NT2/D1 (cell line): ENCODE measurements around the gene NR0B2.
A peak's percentile ranks its signal among the peaks of the same experiment; 100 is the strongest.

Source experiments
- DNase-seq: peaks from one replicate; pipeline ENCODE4 v3.0.0-alpha.2; 2011; ENCODE audit warnings: low read depth, low spot score
- H3K27me3 ChIP-seq: 2 replicates; pipeline ENCODE4 v1.6.0; 2011; ENCODE audit warnings: mild to moderate bottlenecking; ENCODE audit not compliant: insufficient read length, insufficient read depth
- H3K36me3 ChIP-seq: 2 replicates; pipeline ENCODE4 v1.6.1; 2011; ENCODE audit warnings: mild to moderate bottlenecking, low read length, mixed read lengths; ENCODE audit not compliant: insufficient read depth, insufficient read length
- H3K4me1 ChIP-seq: 2 replicates; pipeline ENCODE4 v1.5.1; 2011; ENCODE audit not compliant: insufficient read depth, insufficient read length
- H3K4me3 ChIP-seq: 2 replicates; pipeline ENCODE4 v1.5.1; 2011; ENCODE audit warnings: low read depth; ENCODE audit not compliant: insufficient read length
- H3K9ac ChIP-seq: 2 replicates; pipeline ENCODE4 v1.6.0; 2011; ENCODE audit warnings: low read depth; ENCODE audit not compliant: insufficient read length
- H3K9me3 ChIP-seq: 2 replicates; pipeline ENCODE4 v1.5.1; 2011; ENCODE audit warnings: mild to moderate bottlenecking, low read length; ENCODE audit not compliant: insufficient read depth
- SUZ12 ChIP-seq: IDR thresholded peaks from 2 replicates; pipeline ENCODE4 v1.6.1; 2011; ENCODE audit not compliant: insufficient read length, insufficient read depth; ENCODE audit errors: extremely low read depth
- YY1 ChIP-seq: IDR thresholded peaks from 2 replicates; pipeline ENCODE4 v1.6.1; 2011; ENCODE audit not compliant: insufficient read length, insufficient read depth
- ZNF274 ChIP-seq: IDR thresholded peaks from 2 replicates; pipeline ENCODE4 v1.6.1; 2011; ENCODE audit warnings: mild to moderate bottlenecking, low read depth, low read length

The NR0B2 gene

DNA sequence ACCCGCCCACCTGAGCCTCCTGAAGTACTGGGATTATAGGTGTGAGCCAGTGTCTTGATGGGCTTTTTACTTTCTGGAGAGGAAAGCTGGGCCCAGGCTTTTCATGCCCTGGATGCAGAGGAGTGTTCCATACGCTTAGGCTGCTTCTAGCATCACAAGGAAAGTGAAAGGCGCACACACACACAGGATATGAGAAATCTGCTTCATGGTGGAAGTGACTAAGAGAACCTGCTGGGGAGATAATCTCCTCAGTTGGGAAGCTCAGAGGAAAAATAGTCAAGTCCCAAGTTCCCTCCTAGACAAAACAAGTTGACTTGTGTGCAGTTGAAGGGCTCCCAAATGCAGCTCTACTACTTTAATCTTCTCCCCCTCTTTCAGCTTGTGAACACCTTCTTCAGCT lies 9.9 kb upstream of the NR0B2 start:
- no peak overlapping the region for H3K4me3 ChIP-seq
- H3K4me1 ChIP-seq: no peaks in the 10 kb centered on the region
- DNase-seq: no peak
- TF ChIP-seq SUZ12 (no peak), YY1 (no peak), ZNF274 (no peak)
- H3K27me3 ChIP-seq: no peaks in the 10 kb centered on the region
- no peak overlapping the region for H3K9ac ChIP-seq
- H3K36me3 ChIP-seq: peaks cover 61% of the 10 kb centered on the region
- no peaks in the 10 kb centered on the region for H3K9me3 ChIP-seq

DNA sequence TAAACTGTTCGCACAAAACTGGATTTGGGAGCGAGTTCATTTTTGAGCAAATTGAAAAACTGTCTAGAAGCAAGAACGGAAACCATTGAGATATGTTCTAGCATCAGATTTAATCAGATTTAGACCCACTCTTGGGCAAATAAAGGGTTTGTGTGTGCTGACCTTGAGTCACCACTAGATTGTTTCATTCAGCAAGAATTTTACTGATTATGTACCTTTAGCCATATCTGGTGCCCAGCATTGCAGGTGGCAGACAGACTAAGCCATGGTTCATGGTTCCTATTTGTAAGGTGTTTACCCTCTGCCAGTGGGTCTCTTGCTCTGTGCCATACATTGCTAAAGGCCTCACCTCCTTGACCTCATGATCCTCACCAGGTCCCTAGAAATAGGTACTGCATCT lies 9.1 kb upstream of the NR0B2 start:
- Histone ChIP-seq H3K9ac (peak overlapping the region; percentile 99), H3K36me3 (peaks cover 53% of the 10 kb centered on the region), H3K9me3 (no peaks in the 10 kb centered on the region), H3K4me3 (peak overlapping the region; percentile 92), H3K4me1 (no peaks in the 10 kb centered on the region), H3K27me3 (no peaks in the 10 kb centered on the region)
- TF ChIP-seq SUZ12 (no peak), ZNF274 (no peak), YY1 (no peak)
- no peak for DNase-seq

DNA sequence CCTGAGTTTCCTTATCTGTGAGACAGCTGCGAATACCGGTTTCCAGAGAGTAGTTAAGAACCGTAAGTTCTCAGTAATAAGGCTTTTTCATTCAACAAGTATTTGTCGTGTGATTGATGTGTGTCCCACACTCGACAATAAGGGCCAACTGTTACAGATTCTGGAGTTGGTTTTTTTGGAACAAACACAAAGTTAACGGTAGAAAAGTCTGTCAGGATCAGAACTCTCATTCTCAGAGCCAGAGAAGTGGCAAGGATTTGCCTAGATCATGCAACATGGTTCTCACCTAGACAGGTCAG lies 8.6 kb upstream of the NR0B2 start:
- H3K9me3 ChIP-seq: no peaks in the 10 kb centered on the region
- no peaks in the 10 kb centered on the region for H3K27me3 ChIP-seq
- H3K4me1 ChIP-seq: no peaks in the 10 kb centered on the region
- H3K9ac ChIP-seq: peak overlapping the region; percentile 99
- no peak for DNase-seq
- TF ChIP-seq SUZ12: no peak
- TF ChIP-seq ZNF274: no peak
- no peak for TF ChIP-seq YY1
- H3K36me3 ChIP-seq: peaks cover 48% of the 10 kb centered on the region
- peak overlapping the region; percentile 92 for H3K4me3 ChIP-seq

DNA sequence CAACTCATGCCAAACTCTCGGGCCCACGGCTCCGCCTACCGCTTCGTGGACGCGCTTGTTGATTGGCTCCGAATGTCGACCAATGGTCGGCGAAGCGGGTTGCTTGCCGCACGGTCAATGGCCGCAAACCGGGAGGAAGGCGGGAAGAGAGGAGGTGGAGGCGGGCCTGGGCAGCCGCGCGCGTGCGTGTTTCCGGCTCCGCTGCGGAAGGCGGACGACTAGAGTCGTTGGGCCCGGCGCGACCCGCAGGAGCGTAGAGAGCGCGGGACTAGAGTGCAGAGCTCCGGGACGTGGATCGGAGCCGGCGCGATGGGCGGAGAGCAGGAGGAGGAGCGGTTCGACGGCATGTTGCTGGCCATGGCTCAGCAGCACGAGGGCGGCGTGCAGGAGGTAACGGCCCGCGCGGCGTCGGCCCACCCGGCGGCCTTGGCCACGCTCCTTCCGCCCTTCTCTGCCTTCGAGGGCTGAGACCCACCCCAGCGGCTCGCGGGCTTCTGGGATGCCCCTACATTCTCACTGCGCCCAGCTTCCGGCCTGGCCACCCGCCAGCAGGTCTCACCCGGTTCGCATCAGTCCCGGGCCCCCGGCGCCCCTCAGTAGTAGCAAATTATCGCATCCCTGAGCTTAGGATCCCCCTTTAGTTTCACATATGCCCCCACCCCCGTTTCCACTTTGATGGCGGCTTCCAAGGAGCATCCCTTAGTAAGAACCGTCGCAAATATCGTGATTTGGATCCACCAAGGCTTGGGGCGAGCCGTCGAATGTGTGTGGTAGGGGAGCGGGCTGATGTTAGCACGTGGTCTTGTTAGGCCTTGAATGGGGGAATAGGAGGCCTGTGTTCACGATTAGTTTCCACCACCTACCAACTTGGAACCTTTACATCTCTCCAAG lies 8.0 kb upstream of the NR0B2 start, which contains the start of gene NUDC:
Gene NUDC, plus strand, starts transcription at position 204 of the 891 bp plus-strand sequence. Its CDS starts 106 bp downstream, at position 310.
- peak within 1 kb of the TSS; percentile 92 for H3K4me3 ChIP-seq
- peaks cover 42% of the 10 kb centered on the region for H3K36me3 ChIP-seq
- no peaks in the 10 kb centered on the region for H3K9me3 ChIP-seq
- peak within 1 kb of the TSS; percentile 99 for H3K9ac ChIP-seq
- H3K4me1 ChIP-seq: no peaks in the 10 kb centered on the region
- TF ChIP-seq YY1: no peak
- TF ChIP-seq SUZ12: no peak
- TF ChIP-seq ZNF274: no peak
- DNase-seq: peak; percentile 98
- H3K27me3 ChIP-seq: no peaks in the 10 kb centered on the region

DNA sequence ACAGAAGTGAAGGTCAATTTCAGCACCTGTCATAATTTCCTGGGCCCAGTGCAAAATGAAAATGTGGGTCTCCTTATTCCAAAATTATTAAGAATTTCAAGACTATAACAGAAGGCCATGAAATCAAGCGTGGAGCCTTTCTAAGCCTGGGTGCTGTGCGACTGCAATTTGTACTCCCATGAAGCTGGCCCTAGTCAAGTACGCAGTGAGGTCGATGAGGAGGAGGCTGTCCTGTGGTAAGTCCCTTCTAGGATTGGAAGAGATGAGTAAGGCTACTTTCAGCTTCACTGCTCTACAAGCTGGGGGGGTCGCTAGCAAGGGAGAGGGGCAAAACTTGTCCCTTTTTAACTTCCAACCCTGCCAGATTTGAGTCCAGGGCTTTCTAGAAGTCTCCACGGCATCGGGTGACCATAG lies 7.4 kb upstream of the NR0B2 start:
- Histone ChIP-seq H3K4me1 (no peaks in the 10 kb centered on the region), H3K4me3 (peak overlapping the region; percentile 92), H3K9ac (peak overlapping the region; percentile 50), H3K36me3 (peaks cover 36% of the 10 kb centered on the region), H3K27me3 (no peaks in the 10 kb centered on the region), H3K9me3 (no peaks in the 10 kb centered on the region)
- TF ChIP-seq YY1: no peak
- no peak for TF ChIP-seq SUZ12
- TF ChIP-seq ZNF274: no peak
- no peak for DNase-seq

DNA sequence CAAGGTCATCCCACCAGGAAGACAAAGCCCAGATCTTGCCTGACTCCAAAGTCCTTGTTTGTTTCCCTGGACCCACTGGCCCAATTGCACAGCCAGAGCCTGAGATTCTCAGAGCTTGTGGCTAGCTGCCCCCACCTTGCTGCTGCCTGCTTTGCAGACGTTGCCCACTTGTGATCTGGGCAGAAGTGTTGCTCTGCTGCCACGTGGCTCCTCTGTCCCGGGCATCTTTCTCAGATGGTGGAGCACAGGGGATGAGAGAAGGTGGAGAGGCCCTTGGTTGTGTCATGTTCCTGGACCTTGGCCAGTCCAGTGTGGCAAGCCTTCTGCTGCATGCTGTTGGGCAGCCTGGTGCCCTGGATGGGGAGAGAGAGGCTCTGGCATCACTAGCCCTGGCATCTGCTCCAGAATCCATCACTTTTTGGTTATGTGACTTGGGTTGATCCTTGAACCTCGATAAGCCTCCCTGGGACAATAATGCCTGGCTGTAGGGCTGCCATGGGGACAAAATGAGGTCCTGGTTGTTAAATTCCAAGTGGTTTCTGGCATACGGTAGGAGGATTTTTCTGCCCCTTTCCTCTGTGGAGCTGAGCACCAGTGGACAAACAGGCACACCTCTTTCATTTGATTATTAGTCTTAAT lies 1.5 kb upstream of the NR0B2 start:
- Histone ChIP-seq H3K4me1 (peaks cover 4% of the 10 kb centered on the region), H3K36me3 (no peaks in the 10 kb centered on the region), H3K27me3 (no peaks in the 10 kb centered on the region), H3K9me3 (no peaks in the 10 kb centered on the region), H3K4me3 (no peak overlapping the region), H3K9ac (no peak overlapping the region)
- DNase-seq: no peak
- TF ChIP-seq ZNF274 (no peak), YY1 (no peak), SUZ12 (no peak)

DNA sequence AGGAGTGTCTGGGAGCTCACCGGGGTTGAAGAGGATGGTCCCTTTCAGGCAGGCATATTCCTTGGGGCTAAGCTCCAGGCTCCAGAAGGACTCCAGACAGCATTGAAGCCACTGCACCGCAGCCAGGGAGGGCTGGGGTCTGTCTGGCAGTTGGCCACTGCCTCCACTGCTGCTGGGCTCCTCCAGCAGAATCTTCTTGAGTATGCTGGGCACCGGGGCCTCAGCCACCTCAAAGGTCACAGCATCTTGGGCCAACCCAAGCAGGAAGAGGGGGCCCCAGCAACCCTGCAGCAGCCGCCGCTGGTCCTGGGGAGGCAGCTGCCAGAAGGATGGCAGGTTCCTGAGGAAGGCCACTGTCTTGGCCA lies 404 bp downstream of the NR0B2 start:
- Histone ChIP-seq H3K27me3 (no peaks in the 10 kb centered on the region), H3K4me3 (no peak overlapping the region), H3K9ac (no peak overlapping the region), H3K36me3 (no peaks in the 10 kb centered on the region), H3K4me1 (peaks cover 4% of the 10 kb centered on the region), H3K9me3 (no peaks in the 10 kb centered on the region)
- no peak for DNase-seq
- TF ChIP-seq ZNF274: no peak
- TF ChIP-seq YY1: no peak
- TF ChIP-seq SUZ12: no peak
